Skin epidermis (tissue), 12 donors: Measurements from ENCODE around the gene EIPR1.
"Not testable (repeated sequence)": the region's sequence is repeated elsewhere in the genome, so short reads cannot be mapped to it uniquely, and the experiment has no call there.

ENCODE experiments used
- H3K27ac ChIP-seq, 21 experiments: fragments of 200-600 bp; sonication (generic) in 11 of 21; one replicate each; pipeline ENCODE4 v1.5.0; 2020; ENCODE audit warnings: mild to moderate bottlenecking in 3 of 21, inconsistent platforms in 2 of 21, moderate library complexity in 2 of 21
- H3K4me3 ChIP-seq, 7 experiments: fragments of 200-600 bp; sonication (generic) in 2 of 7; one replicate each; pipeline ENCODE4 v1.5.0; 2020; ENCODE audit warnings: inconsistent platforms in 2 of 7, mild to moderate bottlenecking in 2 of 7, moderate library complexity in 1 of 7

The EIPR1 gene

GRCh38 chr2:3294069-3294468, 83.5 kb downstream of the EIPR1 start:
- Histone ChIP-seq H3K27ac (no peak overlapping the region), H3K4me3 (no peak overlapping the region)

GRCh38 chr2:3293221-3293620, 84.4 kb downstream of the EIPR1 start:
- H3K4me3 ChIP-seq: no peak overlapping the region
- H3K27ac ChIP-seq: no peak overlapping the region

- no peak overlapping the region for H3K4me3 ChIP-seq
- H3K27ac ChIP-seq: no peak overlapping the region
These were observed 85.2 kb downstream of the EIPR1 start for GRCh38 chr2:3292416-3292815.

GRCh38 chr2:3291750-3292149, 85.9 kb downstream of the EIPR1 start:
- no peak overlapping the region for H3K4me3 ChIP-seq
- no peak overlapping the region for H3K27ac ChIP-seq

- Histone ChIP-seq H3K4me3 (no peak overlapping the region), H3K27ac (no peak overlapping the region)
These were observed 86.5 kb downstream of the EIPR1 start for GRCh38 chr2:3291113-3291512.

GRCh38 chr2:3290655-3291054, 87.0 kb downstream of the EIPR1 start:
- Histone ChIP-seq H3K4me3 (no peak overlapping the region), H3K27ac (no peak overlapping the region)

- Histone ChIP-seq H3K27ac (no peak overlapping the region), H3K4me3 (no peak overlapping the region)
These were observed 87.6 kb downstream of the EIPR1 start for GRCh38 chr2:3289971-3290370.

GRCh38 chr2:3289526-3289925, 88.1 kb downstream of the EIPR1 start:
- no peak overlapping the region for H3K27ac ChIP-seq

GRCh38 chr2:3289171-3289515, 88.5 kb downstream of the EIPR1 start:
- H3K27ac ChIP-seq: no peak overlapping the region
- no peak overlapping the region for H3K4me3 ChIP-seq

More at GRCh38 chr2:3289526-3289925, 88.1 kb downstream of the EIPR1 start:
- no peak overlapping the region for H3K4me3 ChIP-seq

- Histone ChIP-seq H3K4me3 (no peak overlapping the region), H3K27ac (no peak overlapping the region)
These were observed 89.0 kb downstream of the EIPR1 start for GRCh38 chr2:3288470-3289170.

- H3K27ac ChIP-seq: no peak overlapping the region
- no peak overlapping the region for H3K4me3 ChIP-seq
These were observed 89.7 kb downstream of the EIPR1 start for GRCh38 chr2:3287896-3288295.

GRCh38 chr2:3286646-3287036, 91.0 kb downstream of the EIPR1 start:
- not testable (repeated sequence) for H3K27ac ChIP-seq, H3K4me3 ChIP-seq

- H3K27ac ChIP-seq: no peak overlapping the region
- no peak overlapping the region for H3K4me3 ChIP-seq
These were observed 91.5 kb downstream of the EIPR1 start for GRCh38 chr2:3285901-3286645.

GRCh38 chr2:3284657-3285630, 92.7 kb downstream of the EIPR1 start:
- no peak overlapping the region for H3K27ac ChIP-seq
- H3K4me3 ChIP-seq: no peak overlapping the region

- H3K4me3 ChIP-seq, H3K27ac ChIP-seq: not testable (repeated sequence)
These were observed 93.6 kb downstream of the EIPR1 start for GRCh38 chr2:3283876-3284656.

GRCh38 chr2:3283206-3283605, 94.4 kb downstream of the EIPR1 start:
- H3K27ac ChIP-seq: no peak overlapping the region
- no peak overlapping the region for H3K4me3 ChIP-seq

GRCh38 chr2:3282056-3282998, 95.3 kb downstream of the EIPR1 start:
- no peak overlapping the region for H3K4me3 ChIP-seq
- H3K27ac ChIP-seq: no peak overlapping the region

GRCh38 chr2:3280683-3281520, 96.7 kb downstream of the EIPR1 start:
- Histone ChIP-seq H3K4me3 (no peak overlapping the region), H3K27ac (no peak overlapping the region)
